SK-N-SH treated with all-trans-retinoic acid at 6 μM for 48 hours (cell line): ENCODE measurements around the gene BCDIN3D.

ENCODE experiments used
- ARNTL ChIP-seq: fragments of 450-650 bp; formaldehyde crosslinking; IDR thresholded peaks from 2 replicates; pipeline ENCODE4 v1.5.0; 2020; ENCODE audit warnings: low read depth, mild to moderate bottlenecking, moderate library complexity, borderline replicate concordance
- ZC3H10 ChIP-seq: fragments of 250-450 bp; sonication (Bioruptor Pico); IDR thresholded peaks from 2 replicates; pipeline ENCODE4 v1.5.1; 2021; ENCODE audit warnings: mild to moderate bottlenecking, moderate library complexity
- TF ChIP-seq, protein P1 (sequence below): fragments of 250-450 bp; sonication (Bioruptor Pico); IDR thresholded peaks from 2 replicates; pipeline ENCODE4 v1.8.0; 2020; ENCODE audit warnings: mild to moderate bottlenecking, moderate library complexity, borderline replicate concordance
- TF ChIP-seq, protein P2 (sequence below): fragments of 250-450 bp; sonication (Bioruptor Pico); IDR thresholded peaks from 2 replicates; pipeline ENCODE4 v1.8.0; 2021; ENCODE audit warnings: low read depth, mild to moderate bottlenecking, moderate library complexity, borderline replicate concordance

DNA sequence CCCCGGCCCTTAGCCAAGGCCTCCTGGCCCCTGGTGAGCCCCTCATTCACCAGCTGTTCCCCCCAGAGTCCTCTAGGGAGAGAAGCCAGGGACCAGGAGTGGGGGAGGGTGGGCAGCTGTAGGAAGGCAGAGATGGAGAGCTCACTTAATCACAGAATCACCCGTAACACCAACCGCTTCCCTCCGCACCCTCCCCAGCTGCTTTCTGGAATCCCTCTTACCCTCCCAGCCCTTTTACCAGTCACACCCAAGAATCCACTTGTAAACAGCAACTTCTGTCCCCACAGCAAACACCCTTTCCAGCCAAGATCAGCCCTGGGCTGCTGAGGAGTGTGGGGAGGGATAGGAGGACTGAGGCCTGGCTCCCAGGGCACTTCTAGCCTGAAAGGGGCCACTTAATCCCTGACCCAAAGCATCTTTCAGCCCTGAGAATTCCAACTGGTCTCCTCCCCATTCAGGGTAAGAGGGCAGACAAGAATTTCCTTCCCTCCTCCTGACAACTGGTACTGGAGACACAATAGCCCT is 33.5 kb downstream of the BCDIN3D start:
- TF ChIP-seq, protein P1, sequence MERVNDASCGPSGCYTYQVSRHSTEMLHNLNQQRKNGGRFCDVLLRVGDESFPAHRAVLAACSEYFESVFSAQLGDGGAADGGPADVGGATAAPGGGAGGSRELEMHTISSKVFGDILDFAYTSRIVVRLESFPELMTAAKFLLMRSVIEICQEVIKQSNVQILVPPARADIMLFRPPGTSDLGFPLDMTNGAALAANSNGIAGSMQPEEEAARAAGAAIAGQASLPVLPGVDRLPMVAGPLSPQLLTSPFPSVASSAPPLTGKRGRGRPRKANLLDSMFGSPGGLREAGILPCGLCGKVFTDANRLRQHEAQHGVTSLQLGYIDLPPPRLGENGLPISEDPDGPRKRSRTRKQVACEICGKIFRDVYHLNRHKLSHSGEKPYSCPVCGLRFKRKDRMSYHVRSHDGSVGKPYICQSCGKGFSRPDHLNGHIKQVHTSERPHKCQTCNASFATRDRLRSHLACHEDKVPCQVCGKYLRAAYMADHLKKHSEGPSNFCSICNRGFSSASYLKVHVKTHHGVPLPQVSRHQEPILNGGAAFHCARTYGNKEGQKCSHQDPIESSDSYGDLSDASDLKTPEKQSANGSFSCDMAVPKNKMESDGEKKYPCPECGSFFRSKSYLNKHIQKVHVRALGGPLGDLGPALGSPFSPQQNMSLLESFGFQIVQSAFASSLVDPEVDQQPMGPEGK (CRISPR knock-in tag): no peak
- TF ChIP-seq ZC3H10 (CRISPR knock-in tag) (no peak), ARNTL (CRISPR knock-in tag) (no peak)
- TF ChIP-seq, protein P2, sequence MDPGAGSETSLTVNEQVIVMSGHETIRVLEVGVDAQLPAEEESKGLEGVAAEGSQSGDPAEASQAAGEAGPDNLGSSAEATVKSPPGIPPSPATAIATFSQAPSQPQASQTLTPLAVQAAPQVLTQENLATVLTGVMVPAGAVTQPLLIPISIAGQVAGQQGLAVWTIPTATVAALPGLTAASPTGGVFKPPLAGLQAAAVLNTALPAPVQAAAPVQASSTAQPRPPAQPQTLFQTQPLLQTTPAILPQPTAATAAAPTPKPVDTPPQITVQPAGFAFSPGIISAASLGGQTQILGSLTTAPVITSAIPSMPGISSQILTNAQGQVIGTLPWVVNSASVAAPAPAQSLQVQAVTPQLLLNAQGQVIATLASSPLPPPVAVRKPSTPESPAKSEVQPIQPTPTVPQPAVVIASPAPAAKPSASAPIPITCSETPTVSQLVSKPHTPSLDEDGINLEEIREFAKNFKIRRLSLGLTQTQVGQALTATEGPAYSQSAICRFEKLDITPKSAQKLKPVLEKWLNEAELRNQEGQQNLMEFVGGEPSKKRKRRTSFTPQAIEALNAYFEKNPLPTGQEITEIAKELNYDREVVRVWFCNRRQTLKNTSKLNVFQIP (CRISPR knock-in tag): no peak
